ENCODE data around the gene GUCY2F.

- TF ChIP-seq CTCF (IDR thresholded peaks at IDR 0.05; ENCODE audit: low read depth, low read length, poor library complexity, severe bottlenecking), result no peak
- TF ChIP-seq EZH2phosphoT487 (IDR thresholded peaks at IDR 0.05; ENCODE audit: borderline replicate concordance, low read length), result no peak
Observed at GRCh38 chrX:109344678-109345077, 137.2 kb downstream of the GUCY2F start.

All from DOHH2 (cell line).